Occipital lobe (tissue), 2 donors: ENCODE data around the gene ERCC6L. TPM values are rescaled to one million over a fixed set of nuclear protein-coding genes. Genes with fewer than 3 reads are reported as not detected.
A peak's percentile ranks its signal among the peaks of the same experiment; 100 is the strongest.

Experiments used
- DNase-seq: peaks from one replicate; lab custom pipeline; 2025; lab: John Stamatoyannopoulos, UW
- total RNA-seq: library from RNA; depleted of rRNA; stranded (reverse); fragments of >200 nt; gene quantifications from one replicate; pipeline ENCODE4 v1.2.3, GENCODE V29; 2014

ERCC6L gene
- total RNA-seq = 0.62 TPM

DNA sequence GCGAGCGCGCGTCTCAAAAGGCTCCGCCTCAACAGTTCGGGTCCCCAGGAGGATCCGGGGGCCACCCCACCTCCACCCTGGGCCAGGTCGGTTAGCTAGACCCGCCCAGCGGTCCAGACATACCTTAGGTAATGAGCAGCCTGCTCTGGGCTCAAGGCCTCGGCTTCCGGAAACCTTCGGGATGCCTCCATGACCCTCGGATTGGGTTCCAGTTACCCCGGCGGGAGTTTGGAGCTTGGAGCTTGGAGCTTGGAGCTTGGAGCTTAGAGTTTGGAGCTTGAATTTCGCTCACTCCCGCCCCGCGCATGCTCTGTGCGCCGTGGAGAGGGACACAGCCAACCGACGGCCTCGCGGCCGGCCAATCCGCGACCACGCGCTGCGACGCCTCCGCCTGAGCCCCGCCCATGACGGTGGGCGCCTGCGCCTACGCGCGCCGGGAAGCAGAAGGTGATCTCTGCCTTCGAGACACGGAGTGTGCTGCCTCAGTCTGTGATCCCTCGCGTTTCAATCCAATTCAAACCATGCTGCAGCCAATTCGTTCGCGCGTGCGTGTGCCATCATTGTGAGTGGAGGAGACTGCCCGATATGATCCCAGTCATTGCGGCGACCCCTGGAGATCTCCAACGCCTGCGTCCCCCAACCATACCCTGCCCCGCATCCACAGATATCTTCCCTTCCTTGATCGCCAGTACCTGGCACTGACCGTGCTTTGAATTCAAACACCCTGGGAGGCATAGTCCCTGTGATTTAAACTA, at the start of gene ERCC6L:
TSS of gene ERCC6L (minus strand) at position 307 of the 755 bp plus-strand sequence. CDS start at position 191, 116 bp downstream.
- DNase-seq = peak; percentile 81

GRCh38 chrX:72282302-72282701, 43.5 kb upstream of the ERCC6L start:
- DNase-seq = no peak

- peak; percentile 2 for DNase-seq
Observed at GRCh38 chrX:72280321-72280845, 41.6 kb upstream of the ERCC6L start.

DNA sequence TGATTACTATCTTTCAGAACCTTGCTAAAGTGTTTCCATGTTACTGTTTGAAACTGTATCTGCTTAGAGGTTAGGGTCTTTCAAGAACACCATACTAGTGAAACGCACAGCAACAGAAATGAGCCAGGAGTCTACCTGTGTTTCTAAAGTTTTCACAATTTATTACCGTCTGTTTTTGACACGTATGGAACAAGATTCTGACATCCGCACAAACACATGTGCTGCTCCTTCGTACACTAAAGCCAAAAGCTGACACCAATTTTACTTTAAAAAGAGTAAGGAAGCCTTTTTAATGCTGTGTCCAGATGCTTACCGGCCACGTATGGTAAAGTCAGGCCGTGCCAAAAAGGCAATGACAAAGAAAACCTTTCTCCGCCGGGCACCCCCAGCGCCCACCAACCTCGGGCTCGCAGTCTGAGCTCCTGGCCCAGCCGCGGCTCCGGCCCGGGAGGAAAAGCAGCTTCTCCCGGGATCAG, 37.7 kb upstream of the ERCC6L start:
- DNase-seq = no peak

DNA sequence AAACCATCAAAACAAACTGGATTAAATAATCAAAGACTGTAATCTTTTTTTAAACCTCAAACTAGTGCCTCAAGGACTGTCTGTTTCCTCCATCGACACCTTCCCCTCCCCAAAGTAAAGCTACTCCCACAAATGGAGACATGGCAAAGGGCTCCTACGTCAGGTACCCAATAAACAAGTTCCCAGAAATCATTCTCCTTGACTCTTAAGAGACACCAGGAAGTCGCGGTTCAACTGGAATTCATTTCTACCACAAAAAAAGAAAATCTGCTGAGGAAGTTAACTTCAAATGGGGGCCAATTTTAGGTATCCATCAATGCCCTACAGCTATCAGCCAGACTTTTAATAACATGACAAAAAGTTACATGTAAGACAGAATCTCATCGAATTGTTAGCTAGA, 35.7 kb upstream of the ERCC6L start:
- no peak for DNase-seq

DNA sequence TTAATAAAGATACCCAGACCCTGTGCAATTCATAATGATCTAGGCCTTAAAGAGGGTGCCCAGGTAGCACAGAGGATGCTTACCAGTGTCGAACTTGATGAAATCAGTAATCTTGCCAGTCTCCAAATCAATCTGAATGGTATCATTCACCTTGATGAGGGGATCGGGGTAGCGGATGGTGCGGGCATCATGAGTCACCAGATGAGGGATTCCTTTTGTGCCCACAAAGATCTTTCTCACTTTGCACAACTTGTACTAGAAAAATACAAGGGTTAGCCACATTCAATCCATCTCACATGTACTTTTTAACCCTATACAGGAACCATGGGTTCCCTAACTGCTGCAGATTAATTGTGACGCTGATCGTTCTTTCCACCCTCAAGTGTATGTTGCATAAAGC, 34.9 kb upstream of the ERCC6L start:
- DNase-seq = no peak

GRCh38 chrX:72272868-72273267, 34.0 kb upstream of the ERCC6L start:
- DNase-seq = no peak

GRCh38 chrX:72271812-72272211, 33.0 kb upstream of the ERCC6L start:
- no peak for DNase-seq

- no peak for DNase-seq
Observed at GRCh38 chrX:72271091-72271788, 32.4 kb upstream of the ERCC6L start.

DNA sequence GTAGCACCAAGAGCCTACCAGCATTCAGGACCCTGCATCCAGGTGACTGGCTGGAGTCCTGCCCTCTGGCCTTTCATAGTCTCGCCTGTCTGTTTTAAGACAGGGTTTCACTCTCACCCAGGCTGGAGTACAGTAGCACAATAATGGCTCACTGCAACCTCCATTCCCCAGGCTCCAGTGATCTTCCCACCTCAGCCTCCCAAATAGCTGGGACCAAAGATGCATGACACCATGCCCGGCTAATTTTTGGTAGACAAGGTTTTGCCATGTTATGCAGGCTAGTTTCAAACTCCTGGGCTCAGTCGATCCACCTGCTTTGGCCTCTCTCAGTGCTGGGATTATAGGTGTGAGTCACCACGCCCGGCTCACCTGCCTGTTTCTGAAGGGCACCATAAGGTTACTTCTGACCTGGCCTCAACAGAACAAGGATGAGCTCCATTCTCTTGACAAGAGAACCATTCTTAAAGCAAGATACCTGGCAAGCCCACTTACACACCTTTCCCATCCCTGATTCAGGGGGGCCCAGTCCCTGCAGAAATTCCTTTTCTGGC, 31.6 kb upstream of the ERCC6L start:
- no peak for DNase-seq

DNA sequence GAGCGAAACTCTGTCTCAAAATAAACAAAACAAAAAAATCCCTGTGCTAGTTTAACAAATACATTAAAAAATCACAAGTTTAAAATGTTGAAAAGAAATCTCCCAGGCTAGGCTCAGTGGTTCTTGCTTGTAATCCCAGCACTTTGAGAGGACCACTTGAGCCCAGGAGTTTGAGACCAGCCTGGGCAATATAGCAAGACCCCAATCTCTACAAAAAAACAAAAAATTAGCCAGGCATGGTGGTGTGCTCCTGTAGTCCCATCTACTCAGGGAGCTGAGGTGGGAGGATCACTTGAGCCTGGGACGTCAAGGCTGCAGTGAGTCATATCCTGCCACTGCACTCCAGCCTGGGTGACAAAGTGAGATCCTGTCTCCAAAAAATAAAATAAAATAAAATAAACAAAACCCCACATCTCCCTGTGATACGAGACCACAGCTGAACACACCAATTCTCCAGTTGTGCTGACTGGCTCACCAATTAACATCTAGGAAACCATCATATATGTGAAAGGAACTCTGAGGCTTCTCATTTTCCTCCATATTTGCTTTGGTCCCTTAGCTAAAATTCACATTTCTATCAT, 30.9 kb upstream of the ERCC6L start:
- DNase-seq = no peak

- DNase-seq = no peak
Observed at GRCh38 chrX:72268597-72269365, 30.0 kb upstream of the ERCC6L start.

GRCh38 chrX:72265263-72265662, 26.4 kb upstream of the ERCC6L start:
- DNase-seq = no peak

GRCh38 chrX:72262077-72262476, 23.2 kb upstream of the ERCC6L start:
- DNase-seq = no peak

DNA sequence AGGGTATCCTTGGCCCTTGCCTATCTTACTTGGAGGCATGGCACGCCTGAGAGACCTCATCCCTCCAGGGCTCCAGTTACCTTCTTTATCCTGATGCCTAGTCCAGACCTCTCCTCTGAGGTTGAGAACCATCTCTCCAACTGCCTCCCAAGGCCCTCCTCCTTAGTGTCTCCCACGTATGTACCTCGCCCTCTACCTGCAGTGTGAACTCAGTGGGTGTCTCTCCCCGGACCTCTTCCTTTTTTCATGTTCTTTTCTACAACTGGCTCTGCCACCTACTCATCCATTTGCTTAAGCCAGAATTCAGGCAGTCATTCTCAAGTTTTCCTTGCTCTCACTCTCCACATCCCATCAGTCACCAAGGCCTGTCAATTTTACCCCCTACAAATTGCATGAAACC, 21.6 kb upstream of the ERCC6L start:
- no peak for DNase-seq

GRCh38 chrX:72258174-72258573, 19.3 kb upstream of the ERCC6L start:
- DNase-seq = no peak

- no peak for DNase-seq
Observed at GRCh38 chrX:72255864-72256263, 17.0 kb upstream of the ERCC6L start.

DNA sequence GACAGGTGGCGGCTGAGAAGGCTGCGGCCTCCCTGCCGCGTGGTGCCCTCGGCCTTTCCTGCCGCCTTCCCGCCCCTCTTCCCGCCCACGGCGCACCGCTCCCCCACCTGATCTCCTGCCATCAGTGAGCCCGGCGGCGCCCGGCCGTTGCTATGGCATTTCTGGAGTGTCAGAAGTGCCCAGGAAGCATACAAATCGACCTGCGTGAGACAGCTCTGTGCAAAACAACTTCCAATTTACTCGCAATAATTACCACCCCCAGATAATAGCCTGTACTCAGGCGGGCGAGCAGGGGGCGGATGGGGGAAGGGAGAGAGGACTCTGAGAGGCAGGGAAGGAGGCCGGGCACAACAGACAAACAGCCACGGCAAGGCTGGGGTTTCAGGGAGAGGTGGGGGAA, 16.6 kb upstream of the ERCC6L start:
- DNase-seq = peak; percentile 5

DNA sequence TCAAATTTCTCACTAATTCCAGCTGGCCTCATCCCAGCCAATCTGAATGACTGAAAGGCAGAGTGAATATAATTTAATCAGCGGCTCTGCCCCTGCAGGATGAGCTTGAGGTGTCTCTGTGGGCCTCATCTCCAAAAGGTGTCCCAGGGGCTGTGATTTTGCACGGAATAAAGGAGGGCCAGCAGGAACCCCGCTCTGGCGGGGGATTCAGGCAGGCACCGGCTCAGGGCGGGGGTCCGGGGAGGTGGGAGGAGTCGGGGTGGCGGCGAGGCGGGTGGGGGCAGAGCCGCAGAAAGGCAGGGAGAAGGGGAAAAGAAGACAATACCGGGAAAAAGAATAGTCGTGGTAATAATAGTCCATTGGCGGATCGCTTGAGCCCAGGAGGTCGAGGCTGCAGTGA, 16.0 kb upstream of the ERCC6L start:
- DNase-seq = no peak

DNA sequence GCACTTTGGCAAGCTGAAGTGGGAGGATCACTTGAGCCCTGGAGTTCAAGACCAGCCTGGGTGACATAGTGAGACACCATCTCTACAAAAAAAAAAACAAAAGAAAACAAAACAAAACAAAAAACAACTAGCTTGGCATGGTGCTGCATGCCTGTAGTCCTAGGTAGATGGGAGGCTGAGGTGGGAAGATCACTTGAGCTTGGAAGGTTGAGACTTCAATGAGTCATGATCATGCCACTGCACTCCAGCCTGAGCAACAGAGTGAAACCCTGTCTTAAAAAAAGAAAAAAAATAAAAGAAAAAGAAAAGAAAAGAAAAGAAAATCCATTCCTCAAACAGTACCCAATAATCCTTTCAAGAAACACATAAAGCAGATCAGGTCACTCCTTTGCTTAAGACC, 14.9 kb upstream of the ERCC6L start:
- DNase-seq = no peak
